Daoy (cell line): Measurements from ENCODE around the gene PTGER1. TPM values are rescaled to one million over a fixed set of nuclear protein-coding genes. Genes with fewer than 3 reads are reported as not detected.

ENCODE experiments used
- DNase-seq: peaks from one replicate; pipeline ENCODE4 v3.0.0-alpha.2; 2015; ENCODE audit warnings: low read depth
- total RNA-seq: library from RNA; depleted of rRNA; stranded (reverse); fragments of >200 nt; shearing (Covaris generic); gene quantifications from 2 replicates; pipeline ENCODE4 v1.2.3, GENCODE V29; 2014

PTGER1 gene
- total RNA-seq, 1 experiment from 2014 or later, result not detected

DNA sequence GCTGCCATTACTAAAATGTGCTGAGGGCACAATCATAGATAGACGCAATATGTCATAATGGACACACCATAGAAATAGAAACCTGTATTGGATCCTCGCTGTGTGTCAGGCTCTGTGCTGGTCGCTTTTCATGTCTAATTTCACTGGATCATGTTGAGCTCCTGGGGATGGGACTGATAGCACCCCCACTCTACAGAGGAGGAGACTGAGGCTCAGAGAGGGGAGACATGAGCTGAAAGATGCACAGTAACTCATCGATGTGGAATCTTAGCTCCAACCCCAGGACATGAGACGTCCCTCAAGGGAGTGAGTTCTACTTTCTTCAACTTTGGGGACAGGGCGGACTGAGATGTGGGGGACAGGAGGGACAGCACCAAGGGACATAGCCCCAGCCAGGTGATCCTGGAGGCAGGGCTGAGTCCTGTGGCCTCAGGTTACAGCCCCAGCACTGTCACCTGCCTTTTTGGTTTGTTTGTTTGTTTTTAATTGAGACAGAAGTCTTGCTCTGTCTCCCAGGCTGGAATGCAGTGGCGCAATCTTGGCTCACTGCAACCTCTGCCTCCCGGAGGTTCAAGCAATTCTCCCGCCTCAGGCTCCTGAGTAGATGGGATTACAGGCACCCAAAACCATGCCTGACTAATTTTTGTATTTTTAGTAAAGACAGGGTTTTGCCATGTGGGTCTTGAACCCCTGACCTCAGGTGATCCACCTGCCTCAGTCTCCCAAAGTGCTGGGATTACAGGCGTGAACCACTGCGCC lies 27.4 kb upstream of the PTGER1 start:
- DNase-seq, result no peak

DNA sequence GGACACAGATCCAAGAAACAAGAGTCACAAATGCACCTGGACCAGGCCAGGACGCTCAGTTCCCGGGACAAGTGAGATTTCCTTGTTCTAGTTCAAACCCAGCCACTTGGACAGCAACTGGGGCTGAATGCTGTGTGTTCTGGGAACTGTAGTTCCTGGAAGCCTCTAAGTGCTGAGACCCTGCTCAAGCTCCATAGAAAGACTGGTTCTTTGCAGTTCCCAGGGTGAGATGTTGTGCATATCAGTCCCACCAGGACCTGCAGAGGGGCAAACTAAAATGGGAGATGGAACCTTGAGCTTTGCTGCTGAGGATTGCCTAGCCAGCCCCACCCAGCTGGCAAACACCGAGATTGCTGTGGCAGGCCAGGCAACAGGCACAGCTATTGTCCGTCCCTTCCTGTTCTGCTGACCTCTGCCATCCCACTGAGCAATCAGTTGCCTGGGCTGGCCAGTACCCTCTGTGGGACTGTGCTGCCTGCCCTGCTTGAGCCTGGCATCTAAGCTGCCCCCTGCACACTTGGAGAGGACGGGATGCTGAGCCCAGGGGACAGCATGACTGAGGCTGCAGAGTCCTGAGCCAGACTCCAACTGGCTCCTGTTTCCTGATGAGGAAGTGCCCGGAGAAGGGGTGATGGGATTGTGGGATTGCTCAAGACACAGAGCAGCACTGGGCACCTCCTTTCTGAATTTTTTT lies 22.2 kb upstream of the PTGER1 start:
- no peak for DNase-seq

DNA sequence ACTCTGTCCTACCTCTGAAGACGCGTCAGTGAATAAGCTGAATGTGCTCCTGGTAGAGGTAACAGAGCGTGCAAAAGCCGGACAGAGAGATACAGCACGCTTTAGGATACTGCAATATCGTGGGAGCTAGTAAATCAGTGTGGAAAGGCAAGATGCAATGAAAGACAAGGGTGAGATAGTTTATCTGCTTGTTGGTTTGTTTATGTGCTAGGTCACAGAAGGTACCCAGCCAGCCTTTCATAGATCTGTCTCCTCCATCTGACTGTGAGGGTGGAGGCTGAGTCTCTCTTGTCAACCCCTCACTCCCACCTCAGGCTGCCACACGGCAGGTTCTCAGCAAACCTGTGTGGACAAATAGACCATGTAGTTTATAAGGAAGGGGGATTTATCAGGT lies 21.7 kb upstream of the PTGER1 start:
- no peak for DNase-seq

DNA sequence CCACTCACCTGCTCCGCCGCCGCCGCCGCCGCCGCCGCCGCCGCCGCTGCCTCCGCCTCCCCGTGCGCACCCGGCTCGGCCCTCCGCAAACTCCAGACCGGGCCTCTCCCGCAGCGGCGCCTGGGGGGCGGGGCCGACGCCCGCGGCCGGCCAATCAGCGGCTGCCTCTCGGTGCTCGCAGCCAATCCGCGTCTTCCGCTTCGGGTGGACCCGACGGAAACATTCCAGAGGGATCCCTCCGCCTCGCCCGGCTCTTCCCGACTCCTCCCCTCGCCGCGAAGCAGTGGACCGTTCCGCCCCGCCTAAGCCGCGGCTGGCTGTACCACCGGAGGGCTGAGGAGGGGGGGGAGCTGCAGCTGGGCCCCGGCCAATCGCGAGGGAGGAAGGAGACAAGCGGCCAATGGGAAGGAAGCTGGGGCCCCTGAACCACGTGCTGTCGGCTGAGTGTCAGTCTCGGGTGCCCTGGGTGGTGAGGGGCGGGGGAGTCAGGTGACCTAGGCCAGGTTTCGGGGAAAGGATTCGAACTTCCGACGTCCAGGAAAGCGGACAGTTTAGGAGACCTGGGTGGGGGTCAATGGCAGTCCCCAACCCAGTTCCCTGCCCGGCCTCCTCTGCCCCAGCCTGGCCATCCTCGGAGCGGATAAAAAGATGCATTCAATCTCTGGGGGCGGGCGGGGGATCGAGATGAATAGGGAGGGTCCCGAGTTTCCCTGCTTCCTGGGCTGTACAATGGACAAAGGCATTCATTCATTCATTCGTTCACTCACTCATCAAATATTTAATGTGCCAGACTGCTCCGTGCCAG lies 21.1 kb upstream of the PTGER1 start, which contains the start of gene GIPC1:
GIPC1 (minus strand) TSS at position 99 of the 805 bp plus-strand sequence. CDS start 13,151 bp downstream, outside the sequence.
- DNase-seq, result peak; percentile 99

DNA sequence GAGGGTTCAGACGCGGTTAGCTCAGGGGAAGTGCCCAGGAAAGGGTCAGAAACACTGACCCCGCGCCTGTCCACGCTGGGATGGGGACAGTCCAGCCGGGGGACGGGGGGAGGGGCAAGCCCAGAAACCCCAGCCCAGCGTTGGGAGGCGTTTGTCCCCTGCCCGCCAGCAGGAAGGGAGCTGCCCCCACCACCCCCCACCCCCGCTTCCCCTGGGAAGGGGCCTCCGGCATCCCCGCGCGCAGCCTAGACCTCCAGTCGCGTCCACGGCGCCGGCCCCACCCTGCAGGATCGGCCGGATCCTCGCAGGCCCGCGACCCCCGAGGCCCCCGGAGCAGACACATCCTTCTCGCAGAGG lies 20.5 kb upstream of the PTGER1 start:
- DNase-seq, result no peak

DNA sequence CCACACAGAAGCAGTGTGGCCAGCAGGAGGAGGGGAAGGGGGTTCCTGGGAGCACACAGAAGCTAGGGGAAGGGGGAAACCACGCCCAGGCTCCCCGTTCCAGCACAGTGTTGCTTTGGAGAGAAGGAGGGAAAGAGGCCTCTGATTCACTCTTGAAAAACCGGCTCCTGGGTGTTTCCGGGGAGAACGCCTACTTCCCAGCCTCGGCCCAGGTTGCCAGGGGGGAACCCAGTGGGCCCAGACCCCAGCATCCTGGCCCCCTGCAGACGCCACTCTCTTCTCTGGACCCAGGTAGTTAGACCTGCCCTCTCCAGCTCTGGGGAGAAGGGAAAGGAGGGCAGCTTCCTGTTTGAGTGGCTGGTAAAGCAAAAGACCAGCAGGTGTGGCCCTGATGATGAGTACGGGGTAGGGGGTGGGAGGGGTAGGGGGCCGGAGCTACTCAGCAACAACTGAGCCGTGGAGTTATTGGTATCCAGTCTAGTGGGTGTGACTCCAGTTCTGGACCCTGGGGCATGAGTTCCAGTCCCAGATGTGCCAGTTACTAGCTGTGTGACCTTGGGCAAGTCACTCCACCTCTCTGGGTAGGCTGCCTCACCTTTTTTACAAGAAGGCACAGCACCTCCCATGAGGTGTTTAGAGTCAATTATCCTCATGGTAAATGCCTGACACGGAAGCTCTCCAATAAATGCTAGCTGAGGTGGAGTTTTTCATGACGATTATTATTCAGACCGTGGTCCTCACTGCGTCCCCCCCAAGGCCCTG lies 19.9 kb upstream of the PTGER1 start:
- DNase-seq, result no peak

DNA sequence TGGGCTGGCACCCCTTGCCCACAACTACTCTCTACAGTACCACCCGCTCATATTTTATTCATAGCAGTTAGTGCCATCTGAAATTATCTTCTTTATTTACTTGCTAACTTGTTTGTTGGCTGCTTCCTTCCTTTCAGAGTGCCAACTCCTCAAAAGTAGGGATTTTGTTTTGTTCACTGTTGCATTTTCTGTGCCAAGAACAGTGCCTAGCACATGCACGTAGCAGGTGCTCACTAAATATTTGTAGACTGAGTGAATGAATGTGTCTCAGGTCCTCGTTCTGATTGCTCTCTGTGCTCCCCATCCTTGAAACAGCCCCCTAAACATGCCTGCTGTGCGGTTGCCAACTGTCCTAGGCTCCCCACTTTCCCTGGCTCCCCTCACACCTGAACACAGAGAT lies 19.3 kb upstream of the PTGER1 start:
- DNase-seq, result no peak

DNA sequence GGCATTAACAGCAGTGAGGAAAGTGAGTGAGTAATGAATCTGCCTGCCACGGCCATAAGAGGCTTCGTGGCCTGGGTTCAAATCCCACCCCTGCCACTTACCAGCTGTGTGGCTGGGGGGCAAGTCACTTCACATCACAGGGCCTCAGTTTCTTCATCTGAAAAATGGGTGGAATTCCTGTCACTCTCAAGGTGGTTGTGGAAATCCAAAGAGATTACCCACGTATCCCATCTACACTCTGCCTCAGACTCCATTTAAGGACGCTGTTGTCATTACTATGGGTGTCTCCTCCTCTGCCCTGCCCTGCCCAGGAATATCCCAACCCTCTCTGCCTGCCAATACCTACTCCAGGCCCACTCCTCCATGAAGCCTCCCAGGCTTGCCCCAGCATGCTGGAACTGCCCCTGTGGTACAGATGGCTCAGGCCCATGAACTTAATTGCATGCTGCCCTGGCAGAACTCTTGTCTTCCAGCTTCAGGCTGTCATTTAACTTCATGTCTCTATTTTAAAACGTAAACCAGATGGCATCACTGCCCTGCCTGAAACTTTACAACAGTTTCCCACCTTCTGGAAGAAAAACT lies 17.7 kb upstream of the PTGER1 start:
- DNase-seq, result no peak

DNA sequence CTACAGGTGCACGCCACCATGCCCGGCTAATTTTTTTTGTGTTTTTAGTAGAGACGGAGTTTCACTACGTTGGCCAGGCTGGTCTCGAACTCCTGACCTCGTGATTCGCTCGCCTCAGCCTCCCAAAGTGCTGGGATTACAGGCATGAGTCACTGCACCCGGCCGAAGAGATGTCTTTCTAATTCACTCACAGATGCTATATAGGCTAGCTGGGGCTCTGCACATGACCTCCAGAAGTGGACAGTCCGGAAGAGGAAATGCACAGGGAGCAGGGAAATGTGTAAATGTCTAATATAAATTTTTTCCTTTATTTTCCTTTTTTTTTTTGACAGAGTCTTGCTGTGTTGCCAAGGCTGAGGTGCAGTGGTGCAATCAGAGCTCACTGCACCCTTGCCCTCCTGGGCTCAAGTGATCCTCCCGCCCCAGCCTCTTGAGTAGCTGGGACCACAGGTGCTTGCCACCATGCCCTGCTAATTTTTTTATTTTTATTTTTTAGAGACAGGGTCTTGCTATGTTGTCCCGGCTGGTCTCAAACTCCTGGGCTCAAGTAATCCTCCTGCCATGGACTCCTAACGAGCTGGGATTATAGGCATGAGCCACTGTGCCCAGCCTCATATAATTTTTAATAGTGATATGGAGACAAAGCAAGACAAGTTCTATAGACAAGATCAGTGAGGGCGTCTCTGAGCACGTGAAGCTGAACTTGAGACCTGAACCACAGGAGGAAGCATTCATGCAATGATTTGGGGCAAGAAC lies 12.4 kb upstream of the PTGER1 start:
- DNase-seq, result no peak

DNA sequence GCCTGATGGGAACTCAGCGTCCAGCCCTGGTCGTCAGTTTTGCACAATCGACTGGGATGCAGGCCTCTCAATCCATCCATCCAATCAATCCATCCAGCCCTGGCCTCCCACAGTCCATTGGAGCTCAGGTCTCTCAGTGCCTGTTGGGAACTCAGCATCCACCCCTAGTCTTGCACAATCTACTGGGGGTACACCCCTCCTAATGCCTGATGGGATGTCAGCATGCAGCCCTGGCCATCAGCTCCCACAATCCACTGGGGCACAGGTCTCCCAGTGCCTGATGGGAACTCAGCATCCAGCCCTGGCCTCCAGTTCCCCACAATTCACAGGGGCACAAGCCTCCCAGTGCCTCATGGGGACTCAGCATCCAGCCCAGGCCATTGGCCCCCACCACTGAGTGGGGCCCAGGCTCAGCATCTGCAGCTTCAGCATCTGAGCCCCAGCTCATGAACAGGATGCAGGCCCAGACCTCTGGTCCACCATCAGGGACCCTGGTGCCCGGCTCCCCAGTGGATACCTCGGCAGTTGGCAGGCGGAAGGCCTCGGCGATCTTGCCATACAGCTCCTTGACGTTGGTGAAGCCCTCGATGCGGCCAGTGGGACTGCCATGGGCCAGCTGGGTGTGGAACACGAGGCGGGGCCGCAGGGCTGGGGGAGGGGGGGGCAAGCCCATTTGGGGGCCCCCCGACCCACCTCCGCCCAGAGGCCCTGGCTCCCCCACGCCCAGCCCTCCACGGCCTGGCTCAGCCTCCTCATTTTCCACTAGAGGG lies 7.2 kb upstream of the PTGER1 start:
- no peak for DNase-seq

DNA sequence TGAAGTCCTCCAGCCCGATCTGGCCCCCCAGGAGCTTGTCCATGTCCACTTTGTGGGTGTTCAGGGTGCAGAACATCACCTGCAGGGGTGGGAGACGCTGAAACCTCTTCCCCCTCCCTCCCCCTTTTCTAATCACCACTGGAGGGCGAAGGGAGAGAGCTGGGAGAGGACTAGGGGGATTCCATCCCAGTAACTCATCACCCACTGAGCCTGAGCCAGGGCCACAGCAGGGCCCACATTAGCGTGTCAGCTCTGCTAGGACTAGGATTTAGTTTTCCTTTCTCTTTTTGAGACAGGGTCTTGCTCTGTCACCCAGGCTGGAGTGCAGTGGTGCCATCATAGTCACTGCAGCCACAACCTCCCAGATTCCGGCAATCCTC lies 5.5 kb upstream of the PTGER1 start:
- DNase-seq, result peak; percentile 74

DNA sequence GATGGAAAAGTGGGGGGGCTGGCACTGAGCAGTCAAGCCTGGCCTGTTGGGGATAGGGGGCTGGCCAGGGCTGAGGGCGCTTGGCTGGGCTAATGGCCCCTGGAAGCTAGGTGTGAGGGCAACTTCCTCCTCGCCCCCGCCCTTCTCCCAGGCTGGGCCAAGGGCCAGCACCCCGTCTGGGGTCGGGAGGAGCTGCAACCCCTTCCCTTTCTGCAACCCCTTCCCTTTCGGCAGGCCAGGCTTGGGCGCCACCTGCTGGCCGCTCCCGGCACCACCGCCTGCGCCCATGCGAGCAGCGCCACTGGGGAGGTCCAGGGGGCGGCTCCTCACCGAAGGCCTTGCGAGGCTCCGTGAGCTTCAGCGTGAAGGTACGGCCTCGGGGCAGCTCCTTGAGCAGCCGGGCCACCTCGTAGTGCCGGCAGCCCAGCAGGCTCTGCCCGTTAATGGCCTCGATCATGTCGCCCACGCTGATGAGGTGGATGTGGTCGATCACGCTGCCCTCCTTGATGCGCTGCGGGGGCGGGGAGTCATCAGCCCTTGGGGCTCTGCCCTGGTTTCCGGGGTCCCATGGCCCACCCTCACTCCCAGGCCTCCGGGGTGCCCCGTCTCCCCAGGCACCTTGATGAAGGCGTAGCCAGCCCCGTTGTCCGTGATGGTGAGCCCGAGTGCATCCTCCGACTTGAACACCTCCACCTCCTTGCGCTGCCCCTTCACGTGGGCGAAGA lies 5.0 kb upstream of the PTGER1 start:
- peak; percentile 77 for DNase-seq

DNA sequence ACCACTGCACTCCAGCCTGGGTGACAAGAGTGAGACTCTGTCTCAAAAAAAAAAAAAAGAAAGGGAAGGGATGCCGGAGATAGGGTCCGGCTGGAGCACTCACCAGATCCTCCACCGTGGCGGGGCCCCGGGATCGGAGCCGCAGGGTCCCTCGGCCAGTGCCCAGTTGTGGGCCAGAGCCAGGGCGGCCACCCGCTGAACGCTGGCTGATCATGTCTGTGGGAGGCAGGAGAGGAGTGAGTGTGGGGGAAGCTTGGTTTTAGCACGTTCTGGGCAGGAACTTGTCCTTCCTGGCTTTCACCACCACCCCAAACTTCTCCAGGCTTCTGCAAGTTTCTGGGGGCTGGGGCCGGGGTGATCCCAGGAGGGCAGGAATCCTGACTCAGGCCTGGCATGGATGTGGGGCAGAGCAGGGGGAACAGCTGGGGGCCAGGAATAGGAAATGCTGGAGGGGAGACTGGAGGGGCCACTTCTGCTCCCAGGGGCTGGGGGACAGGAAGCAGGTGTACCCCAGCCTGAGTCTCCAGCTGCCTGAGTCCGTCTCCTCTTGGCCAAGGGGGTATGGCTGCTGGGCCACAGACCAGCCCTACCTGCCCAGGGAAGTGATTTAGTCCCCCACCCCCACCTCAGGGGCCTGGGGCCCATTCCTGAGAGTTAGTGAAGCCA lies 4.3 kb upstream of the PTGER1 start:
- DNase-seq, result no peak

DNA sequence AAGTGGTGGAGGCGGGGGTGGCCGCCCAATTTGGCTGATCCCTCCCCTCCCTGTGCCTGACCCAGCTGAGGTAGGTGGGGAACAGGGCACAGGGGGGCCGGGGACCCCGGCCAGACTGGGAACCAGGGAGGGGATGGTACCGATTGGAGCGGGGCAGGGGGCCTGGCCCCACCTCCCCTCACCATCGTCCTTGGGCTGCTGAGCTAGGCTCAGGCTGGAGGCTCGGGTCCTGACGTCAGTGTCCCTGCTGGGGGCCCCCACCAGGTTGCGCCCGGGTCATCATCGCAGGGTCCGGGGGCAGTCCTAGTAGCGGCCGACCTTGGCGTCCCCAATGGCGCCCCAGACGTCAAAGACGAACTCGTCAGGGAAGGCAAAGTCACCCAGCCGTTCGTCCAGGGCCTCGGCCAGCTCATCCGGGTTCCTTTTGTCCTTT lies 3.0 kb upstream of the PTGER1 start:
- no peak for DNase-seq

DNA sequence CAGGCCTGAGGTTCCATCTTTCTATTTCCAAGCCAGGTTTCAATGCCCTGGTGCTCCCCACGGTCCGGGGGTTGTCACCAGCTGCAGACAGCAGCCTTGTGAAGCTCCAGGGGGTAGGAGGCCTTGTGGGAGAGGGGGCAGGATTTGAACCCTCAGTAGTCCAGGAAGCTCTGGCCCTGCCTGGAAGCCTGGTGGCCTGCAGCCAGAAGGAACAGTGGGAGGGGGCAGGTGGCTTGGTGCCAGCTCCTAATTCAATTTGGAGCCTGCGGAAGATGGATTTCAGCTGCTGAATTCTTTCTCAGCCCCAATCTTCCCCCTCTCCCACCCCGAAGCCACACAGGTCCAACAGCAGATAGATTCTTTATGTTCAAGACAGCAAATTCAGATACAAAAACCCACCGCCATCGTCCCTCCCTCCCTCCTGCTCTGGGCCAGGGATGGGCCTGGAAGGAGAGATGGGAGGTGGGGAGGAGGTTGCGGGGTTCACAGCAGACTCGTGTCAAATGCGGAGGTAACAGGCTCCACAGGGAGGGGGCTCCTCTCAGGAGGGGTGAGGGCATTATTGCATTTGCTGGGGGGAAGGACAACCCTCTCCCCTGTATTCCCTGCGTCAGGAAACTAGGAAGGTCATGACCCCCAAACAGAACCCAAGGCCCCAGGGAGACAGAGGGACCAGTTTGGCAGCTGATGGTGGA lies 2.4 kb upstream of the PTGER1 start:
- no peak for DNase-seq

DNA sequence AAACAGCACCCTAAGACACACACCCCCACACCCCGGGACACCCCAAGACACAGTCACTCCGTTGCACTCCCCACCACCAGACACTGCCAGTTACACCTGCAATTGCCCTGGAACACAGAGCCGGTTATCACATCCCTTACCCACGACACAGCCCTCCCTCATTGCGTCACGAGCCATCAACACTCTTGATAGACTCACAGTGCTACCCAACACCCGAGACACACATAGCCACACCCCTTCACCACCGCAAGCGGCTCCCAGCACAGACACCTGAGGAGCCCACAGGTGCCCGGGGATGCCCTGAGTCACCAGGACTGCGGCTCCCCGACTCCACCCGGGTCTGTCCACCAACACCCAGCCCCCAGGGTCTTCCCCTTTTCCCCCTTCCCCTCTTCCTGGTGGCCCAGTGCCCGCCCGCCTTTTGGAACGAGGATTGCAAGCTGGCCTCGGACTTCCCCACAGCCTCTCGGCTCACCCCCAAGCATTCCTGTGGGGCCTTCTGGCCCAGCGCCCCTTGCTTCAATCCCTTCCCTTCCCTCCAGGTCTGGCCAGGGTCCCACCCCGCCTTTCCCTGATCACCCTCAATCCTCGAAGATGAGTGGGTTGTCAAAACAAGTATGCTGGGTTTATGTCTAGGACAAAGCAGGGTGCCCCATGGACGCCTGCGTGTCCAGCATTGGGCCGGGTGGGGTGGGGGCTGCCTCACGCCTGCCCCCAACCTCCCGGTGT lies 1.7 kb upstream of the PTGER1 start:
- peak; percentile 88 for DNase-seq

DNA sequence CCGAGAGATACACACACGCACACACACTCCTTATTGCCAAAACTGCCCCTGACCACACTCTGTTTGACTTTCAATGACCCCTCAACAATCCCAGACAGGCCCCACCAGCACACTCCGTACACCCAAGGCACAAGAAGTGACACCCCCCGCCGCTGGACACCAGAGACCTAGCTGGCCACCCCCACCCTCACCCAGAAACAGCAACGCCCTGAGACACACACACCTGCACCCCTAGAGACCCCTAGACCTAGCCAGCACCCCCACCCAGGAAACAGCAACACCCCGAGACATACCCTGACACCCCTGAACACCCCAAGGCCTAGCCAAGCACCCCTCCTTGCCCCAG lies 1.1 kb upstream of the PTGER1 start:
- DNase-seq, result no peak

DNA sequence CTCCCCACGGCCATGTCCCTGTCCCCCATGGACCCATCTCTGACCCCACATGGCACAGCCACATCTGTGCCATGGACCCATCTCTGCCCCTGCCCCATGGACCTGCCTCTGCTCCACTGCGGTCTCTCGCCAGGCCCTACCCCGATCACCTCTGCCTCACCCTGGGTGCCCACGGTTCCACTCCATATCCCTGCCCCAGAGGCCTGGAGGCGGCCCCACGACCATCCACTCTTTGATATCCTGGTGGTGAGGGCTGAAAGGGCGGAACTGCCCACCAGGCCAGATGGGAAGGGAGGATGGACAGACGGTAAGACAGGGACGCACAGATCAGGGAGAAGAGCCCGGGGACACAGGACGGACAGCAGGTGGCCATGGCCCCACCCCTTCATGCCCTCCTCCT lies 327 bp downstream of the PTGER1 start:
- no peak for DNase-seq
